Activated naive CD4-positive, alpha-beta T cell treated with anti-CD3 and anti-CD28 coated beads for 36 hours (primary cell): ENCODE results near the gene SUMF1. TPM values are rescaled to one million over a fixed set of nuclear protein-coding genes. Genes with fewer than 3 reads are reported as not detected.
A peak's percentile ranks its signal among the peaks of the same experiment; 100 is the strongest.

Experiments
- CTCF ChIA-PET: fragments of 350-600 bp; sonication (Branson Sonifier 250); formaldehyde crosslinking; loops from one replicate; lab custom pipeline; 2021; ENCODE audit warnings: antibody characterized with exemption; lab: Charles Lee
- DNase-seq: peaks from one replicate; pipeline ENCODE4 v3.0.0-alpha.2; 2020
- H3K27ac Mint-ChIP-seq: one replicate; pipeline ENCODE4 v1.8.0; 2021; ENCODE audit warnings: mild to moderate bottlenecking, mixed read lengths
- H3K27me3 Mint-ChIP-seq: one replicate; pipeline ENCODE4 v1.8.0; 2021; ENCODE audit warnings: low read depth, mixed read lengths
- H3K36me3 Mint-ChIP-seq: one replicate; pipeline ENCODE4 v1.8.0; 2021; ENCODE audit warnings: low read depth, mixed read lengths
- H3K4me1 Mint-ChIP-seq: one replicate; pipeline ENCODE4 v1.8.0; 2021; ENCODE audit warnings: low read depth, mixed read lengths
- H3K4me3 Mint-ChIP-seq: one replicate; pipeline ENCODE4 v1.8.0; 2021; ENCODE audit warnings: mild to moderate bottlenecking, moderate library complexity, mixed read lengths
- H3K9me3 Mint-ChIP-seq: one replicate; pipeline ENCODE4 v1.8.0; 2021; ENCODE audit warnings: mixed read lengths
- intact Hi-C: fragments of 100-400 bp; cut with micrococcal nuclease; formaldehyde crosslinking; loops from one replicate; pipeline ENCODE4 v1.15.1; 2023
- total RNA-seq, 2 experiments: library from RNA; stranded (reverse); gene quantifications; one replicate each; pipeline ENCODE4 v1.2.3, GENCODE V29; 2021

SUMF1 gene
- total RNA-seq, 2 experiments from 2014 or later, result 3.9 to 5.0 TPM

GRCh38 chr3:4409415-4409814, 57.7 kb downstream of the SUMF1 start:
- Mint-ChIP-seq H3K9me3 (no peaks in the 10 kb centered on the region), H3K36me3 (peaks cover 11% of the 10 kb centered on the region), H3K27ac (no peak overlapping the region), H3K4me1 (peaks cover 24% of the 10 kb centered on the region), H3K4me3 (no peak overlapping the region), H3K27me3 (no peaks in the 10 kb centered on the region)
- CTCF ChIA-PET, result interaction anchor here (1.5 kb wide), 1 partner anchor 11 kb away, joined by 3 read pairs; no protein-coding TSS in a partner anchor
- peak; percentile 38 for DNase-seq
- intact Hi-C loops, result loop anchor here (1.0 kb wide), 1 partner anchor 58 kb away; no protein-coding TSS in a partner anchor

GRCh38 chr3:4408958-4409357, 58.1 kb downstream of the SUMF1 start:
- Mint-ChIP-seq H3K9me3 (no peaks in the 10 kb centered on the region), H3K4me1 (peaks cover 24% of the 10 kb centered on the region), H3K4me3 (no peak overlapping the region), H3K36me3 (peaks cover 11% of the 10 kb centered on the region), H3K27me3 (no peaks in the 10 kb centered on the region), H3K27ac (no peak overlapping the region)
- intact Hi-C loops, result loop anchor here (1.0 kb wide), 1 partner anchor 58 kb away; no protein-coding TSS in a partner anchor
- CTCF ChIA-PET, result interaction anchor here (1.5 kb wide), 1 partner anchor 11 kb away, joined by 3 read pairs; no protein-coding TSS in a partner anchor
- no peak for DNase-seq

GRCh38 chr3:4407941-4408340, 59.1 kb downstream of the SUMF1 start:
- Mint-ChIP-seq H3K36me3 (peaks cover 16% of the 10 kb centered on the region), H3K4me1 (peaks cover 24% of the 10 kb centered on the region), H3K9me3 (no peaks in the 10 kb centered on the region), H3K27me3 (no peaks in the 10 kb centered on the region), H3K27ac (no peak overlapping the region), H3K4me3 (no peak overlapping the region)
- no peak for DNase-seq
- intact Hi-C loops, result no loop called here
- CTCF ChIA-PET, result no interaction called here

- Mint-ChIP-seq H3K4me1 (peaks cover 24% of the 10 kb centered on the region), H3K9me3 (no peaks in the 10 kb centered on the region), H3K4me3 (no peak overlapping the region), H3K27ac (no peak overlapping the region), H3K27me3 (no peaks in the 10 kb centered on the region), H3K36me3 (peaks cover 12% of the 10 kb centered on the region)
- CTCF ChIA-PET, result no interaction called here
- intact Hi-C loops, result no loop called here
- no peak for DNase-seq
Measured at GRCh38 chr3:4406746-4407568, 60.1 kb downstream of the SUMF1 start.

GRCh38 chr3:4404881-4405280, 62.2 kb downstream of the SUMF1 start:
- Mint-ChIP-seq H3K27ac (no peak overlapping the region), H3K27me3 (no peaks in the 10 kb centered on the region), H3K4me3 (no peak overlapping the region), H3K4me1 (peaks cover 15% of the 10 kb centered on the region), H3K9me3 (no peaks in the 10 kb centered on the region), H3K36me3 (peaks cover 14% of the 10 kb centered on the region)
- no peak for DNase-seq
- CTCF ChIA-PET, result interaction anchor here (1.1 kb wide), 1 partner anchor 54 kb away, joined by 5 read pairs; no protein-coding TSS in a partner anchor
- intact Hi-C loops, result no loop called here

- CTCF ChIA-PET, result interaction anchor here (1.4 kb wide), 1 partner anchor 10 kb away, joined by 3 read pairs; no protein-coding TSS in a partner anchor
- H3K4me3 Mint-ChIP-seq, result no peak overlapping the region
- H3K4me1 Mint-ChIP-seq, result peaks cover 8% of the 10 kb centered on the region
- peak; percentile 20 for DNase-seq
- H3K36me3 Mint-ChIP-seq, result peaks cover 13% of the 10 kb centered on the region
- no peaks in the 10 kb centered on the region for H3K27me3 Mint-ChIP-seq
- intact Hi-C loops, result no loop called here
- H3K27ac Mint-ChIP-seq, result no peak overlapping the region
- no peaks in the 10 kb centered on the region for H3K9me3 Mint-ChIP-seq
Measured at GRCh38 chr3:4401441-4401840, 65.6 kb downstream of the SUMF1 start.

GRCh38 chr3:4399476-4399875, 67.6 kb downstream of the SUMF1 start:
- intact Hi-C loops, result no loop called here
- Mint-ChIP-seq H3K27me3 (no peaks in the 10 kb centered on the region), H3K27ac (no peak overlapping the region), H3K4me3 (no peak overlapping the region), H3K9me3 (no peaks in the 10 kb centered on the region), H3K36me3 (peaks cover 17% of the 10 kb centered on the region), H3K4me1 (peaks cover 12% of the 10 kb centered on the region)
- DNase-seq, result no peak
- CTCF ChIA-PET, result no interaction called here

- H3K27ac Mint-ChIP-seq, result no peak overlapping the region
- DNase-seq, result no peak
- H3K4me3 Mint-ChIP-seq, result no peak overlapping the region
- intact Hi-C loops, result no loop called here
- no peaks in the 10 kb centered on the region for H3K27me3 Mint-ChIP-seq
- CTCF ChIA-PET, result interaction anchor here (0.7 to 1.3 kb wide), 2 partner anchors 10 to 48 kb away, joined by 3 read pairs; no protein-coding TSS in a partner anchor
- no peaks in the 10 kb centered on the region for H3K9me3 Mint-ChIP-seq
- peaks cover 12% of the 10 kb centered on the region for H3K4me1 Mint-ChIP-seq
- peaks cover 17% of the 10 kb centered on the region for H3K36me3 Mint-ChIP-seq
Measured at GRCh38 chr3:4398941-4399245, 68.2 kb downstream of the SUMF1 start.

- no peaks in the 10 kb centered on the region for H3K27me3 Mint-ChIP-seq
- H3K4me3 Mint-ChIP-seq, result no peak overlapping the region
- DNase-seq, result no peak
- peaks cover 14% of the 10 kb centered on the region for H3K36me3 Mint-ChIP-seq
- H3K27ac Mint-ChIP-seq, result no peak overlapping the region
- CTCF ChIA-PET, result interaction anchor here (0.6 to 1.3 kb wide), 3 partner anchors 11 to 683 kb away, joined by 3 to 4 read pairs (median 3); no protein-coding TSS in a partner anchor
- H3K4me1 Mint-ChIP-seq, result peaks cover 12% of the 10 kb centered on the region
- H3K9me3 Mint-ChIP-seq, result no peaks in the 10 kb centered on the region
- intact Hi-C loops, result no loop called here
Measured at GRCh38 chr3:4398120-4398940, 68.7 kb downstream of the SUMF1 start.

- no peak overlapping the region for H3K4me3 Mint-ChIP-seq
- DNase-seq, result no peak
- no peaks in the 10 kb centered on the region for H3K27me3 Mint-ChIP-seq
- H3K27ac Mint-ChIP-seq, result no peak overlapping the region
- intact Hi-C loops, result no loop called here
- CTCF ChIA-PET, result interaction anchor here (0.6 to 1.3 kb wide), 2 partner anchors 12 to 684 kb away, joined by 3 to 4 read pairs; no protein-coding TSS in a partner anchor
- H3K36me3 Mint-ChIP-seq, result peaks cover 15% of the 10 kb centered on the region
- H3K9me3 Mint-ChIP-seq, result no peaks in the 10 kb centered on the region
- peaks cover 12% of the 10 kb centered on the region for H3K4me1 Mint-ChIP-seq
Measured at GRCh38 chr3:4397466-4397865, 69.6 kb downstream of the SUMF1 start.

GRCh38 chr3:4396542-4396941, 70.5 kb downstream of the SUMF1 start:
- Mint-ChIP-seq H3K4me1 (peaks cover 10% of the 10 kb centered on the region), H3K27ac (no peak overlapping the region), H3K27me3 (no peaks in the 10 kb centered on the region), H3K4me3 (no peak overlapping the region), H3K36me3 (peaks cover 17% of the 10 kb centered on the region), H3K9me3 (peaks cover 2% of the 10 kb centered on the region)
- CTCF ChIA-PET, result no interaction called here
- no peak for DNase-seq
- intact Hi-C loops, result no loop called here

GRCh38 chr3:4396006-4396405, 71.1 kb downstream of the SUMF1 start:
- no peak overlapping the region for H3K4me3 Mint-ChIP-seq
- H3K9me3 Mint-ChIP-seq, result peaks cover 2% of the 10 kb centered on the region
- H3K27me3 Mint-ChIP-seq, result no peaks in the 10 kb centered on the region
- peaks cover 8% of the 10 kb centered on the region for H3K4me1 Mint-ChIP-seq
- intact Hi-C loops, result no loop called here
- H3K27ac Mint-ChIP-seq, result no peak overlapping the region
- peaks cover 21% of the 10 kb centered on the region for H3K36me3 Mint-ChIP-seq
- DNase-seq, result no peak
- CTCF ChIA-PET, result no interaction called here
